ENCODE measurements around the gene CHRNA7. TPM values are rescaled to one million over a fixed set of nuclear protein-coding genes. Genes with fewer than 3 reads are reported as not detected.
"Not testable (repeated sequence)": the region's sequence is repeated elsewhere in the genome, so short reads cannot be mapped to it uniquely, and the experiment has no call there.

The CHRNA7 gene
- total RNA-seq, 1 donor from 2014 or later, result 0.73 TPM

GRCh38 chr15:32132859-32133258 is 102.5 kb downstream of the CHRNA7 start:
- H3K36me3 Mint-ChIP-seq (ENCODE audit: unreplicated experiment), result no peaks in the 10 kb centered on the region
- H3K9me3 Mint-ChIP-seq (ENCODE audit: unreplicated experiment), result no peaks in the 10 kb centered on the region
- no peaks in the 10 kb centered on the region for H3K4me1 Mint-ChIP-seq (ENCODE audit: unreplicated experiment)
- H3K27ac Mint-ChIP-seq (ENCODE audit: unreplicated experiment), result no peak overlapping the region
- peaks cover 4% of the 10 kb centered on the region for H3K27me3 Mint-ChIP-seq (ENCODE audit: unreplicated experiment)
- DNase-seq (ENCODE audit: extremely low spot score, unreplicated experiment), result no peak
- H3K4me3 Mint-ChIP-seq (ENCODE audit: unreplicated experiment), result no peak overlapping the region
- no peak for TF ChIP-seq CTCF (IDR thresholded peaks at IDR 0.05)

- Mint-ChIP-seq H3K9me3 (ENCODE audit: unreplicated experiment) (no peaks in the 10 kb centered on the region), H3K4me1 (ENCODE audit: unreplicated experiment) (no peaks in the 10 kb centered on the region), H3K27ac (ENCODE audit: unreplicated experiment) (no peak overlapping the region), H3K36me3 (ENCODE audit: unreplicated experiment) (no peaks in the 10 kb centered on the region), H3K27me3 (ENCODE audit: unreplicated experiment) (no peaks in the 10 kb centered on the region), H3K4me3 (ENCODE audit: unreplicated experiment) (no peak overlapping the region)
- TF ChIP-seq CTCF (IDR thresholded peaks at IDR 0.05), result no peak
- DNase-seq (ENCODE audit: extremely low spot score, unreplicated experiment), result no peak
Observed at GRCh38 chr15:32134842-32135241, 104.5 kb downstream of the CHRNA7 start.

GRCh38 chr15:32135335-32135734 is 105.0 kb downstream of the CHRNA7 start:
- H3K4me3 Mint-ChIP-seq (ENCODE audit: unreplicated experiment), result no peak overlapping the region
- H3K27ac Mint-ChIP-seq (ENCODE audit: unreplicated experiment), result no peak overlapping the region
- no peak for DNase-seq (ENCODE audit: extremely low spot score, unreplicated experiment)
- no peaks in the 10 kb centered on the region for H3K27me3 Mint-ChIP-seq (ENCODE audit: unreplicated experiment)
- H3K36me3 Mint-ChIP-seq (ENCODE audit: unreplicated experiment), result no peaks in the 10 kb centered on the region
- no peak for TF ChIP-seq CTCF (IDR thresholded peaks at IDR 0.05)
- H3K4me1 Mint-ChIP-seq (ENCODE audit: unreplicated experiment), result no peaks in the 10 kb centered on the region
- no peaks in the 10 kb centered on the region for H3K9me3 Mint-ChIP-seq (ENCODE audit: unreplicated experiment)

GRCh38 chr15:32145512-32145911 is 115.2 kb downstream of the CHRNA7 start:
- H3K27me3 Mint-ChIP-seq (ENCODE audit: unreplicated experiment); H3K36me3 Mint-ChIP-seq (ENCODE audit: unreplicated experiment); H3K9me3 Mint-ChIP-seq (ENCODE audit: unreplicated experiment); H3K4me1 Mint-ChIP-seq (ENCODE audit: unreplicated experiment); DNase-seq (ENCODE audit: extremely low spot score, unreplicated experiment); H3K27ac Mint-ChIP-seq (ENCODE audit: unreplicated experiment); H3K4me3 Mint-ChIP-seq (ENCODE audit: unreplicated experiment): not testable (repeated sequence)

- no peak for TF ChIP-seq CTCF (IDR thresholded peaks at IDR 0.05)
- H3K27ac Mint-ChIP-seq (ENCODE audit: unreplicated experiment), result no peak overlapping the region
- no peak for DNase-seq (ENCODE audit: extremely low spot score, unreplicated experiment)
- H3K4me1 Mint-ChIP-seq (ENCODE audit: unreplicated experiment), result no peaks in the 10 kb centered on the region
- no peaks in the 10 kb centered on the region for H3K9me3 Mint-ChIP-seq (ENCODE audit: unreplicated experiment)
- no peaks in the 10 kb centered on the region for H3K27me3 Mint-ChIP-seq (ENCODE audit: unreplicated experiment)
- no peaks in the 10 kb centered on the region for H3K36me3 Mint-ChIP-seq (ENCODE audit: unreplicated experiment)
- no peak overlapping the region for H3K4me3 Mint-ChIP-seq (ENCODE audit: unreplicated experiment)
Observed at GRCh38 chr15:32148833-32149555, 118.7 kb downstream of the CHRNA7 start.

Measured in osteocyte (in vitro differentiated cells).